Measurements from ENCODE around the gene GPR171.

DNA sequence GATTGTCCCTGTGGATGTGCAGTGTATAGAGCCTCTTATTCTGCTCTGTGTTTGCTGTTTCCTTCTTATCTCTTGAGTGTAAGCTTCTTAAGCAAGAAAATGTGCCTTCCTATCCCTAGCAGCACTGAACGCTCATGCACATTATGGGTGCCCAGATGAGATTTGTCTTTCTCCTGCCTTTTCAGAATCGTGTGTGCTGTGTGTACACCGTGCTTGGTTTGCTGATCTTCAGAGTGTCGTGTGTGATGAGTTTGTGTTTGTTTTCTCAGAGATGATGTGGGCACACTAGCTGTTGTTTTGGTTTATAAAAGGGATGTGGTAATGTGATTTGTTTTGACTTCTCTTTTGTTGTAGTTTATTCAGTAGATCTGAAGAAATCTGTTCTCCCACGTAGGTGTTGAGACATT is 19.7 kb downstream of the GPR171 start:
- TF ChIP-seq CTCF (conservative IDR thresholded peaks at IDR 0.05 in 1 of 2, IDR thresholded peaks at IDR 0.05 in 1 of 2; ENCODE audit: extremely low read depth in 1 of 2, insufficient read depth in 1 of 2, low read depth in 1 of 2, low read length in 2 of 2) (no peak), EZH2 (IDR thresholded peaks at IDR 0.05; ENCODE audit: borderline replicate concordance, low read length) (no peak)
